ENCODE measurements around the gene KRT76. TPM values are rescaled to one million over a fixed set of nuclear protein-coding genes. Genes with fewer than 3 reads are reported as not detected.

Gene KRT76
- total and polyA plus RNA-seq, 2 donors from 2014 or later: not detected

DNA sequence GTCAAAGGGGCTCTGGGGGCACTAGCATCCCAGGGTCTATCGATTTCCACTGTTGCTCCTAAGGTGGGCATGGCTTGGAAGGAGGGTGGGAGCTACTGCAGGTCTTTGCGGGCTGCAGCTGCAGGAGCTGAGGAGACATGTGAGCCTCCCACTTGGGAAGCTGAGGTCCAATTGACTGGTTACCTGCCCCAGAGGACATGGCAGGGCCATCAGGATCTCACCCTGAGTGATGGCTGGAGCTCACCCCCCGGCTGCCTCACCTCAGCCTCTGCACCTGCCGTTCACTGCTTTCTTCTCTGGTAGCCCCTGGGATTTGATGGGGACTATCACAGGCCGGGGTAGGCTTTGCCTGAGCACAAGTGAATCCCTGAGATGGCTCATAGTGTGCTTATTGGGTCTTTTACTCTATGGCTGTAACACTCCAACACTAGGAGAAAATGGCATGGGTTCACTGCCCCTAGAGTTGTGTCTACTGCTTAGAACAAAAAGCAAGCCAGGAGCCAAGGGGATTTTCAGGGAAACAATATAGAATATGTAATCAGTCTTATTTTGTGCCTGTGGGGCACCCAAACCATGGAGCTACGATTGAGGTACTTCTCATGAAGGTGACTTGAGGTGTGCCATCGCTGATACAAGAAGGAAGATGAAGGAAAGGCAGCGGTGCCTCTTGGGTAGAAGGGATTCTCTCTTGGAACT lies 40.0 kb upstream of the KRT76 start:
- Histone ChIP-seq H3K4me3 (ENCODE audit: low read length in 3 of 3) (no peak overlapping the region), H3K27ac (ENCODE audit: low read depth in 2 of 2, low read length in 2 of 2) (no peak overlapping the region), H3K4me1 (ENCODE audit: control insufficient read depth in 2 of 3, insufficient read depth in 2 of 3, low read depth in 1 of 3, low read length in 3 of 3) (no peaks in the 10 kb centered on the region), H3K9ac (ENCODE audit: low read length in 3 of 3) (no peak overlapping the region), H3K9me3 (ENCODE audit: control insufficient read depth in 2 of 3, insufficient read depth in 1 of 3, low read length in 3 of 3) (no peaks in the 10 kb centered on the region), H3K36me3 (ENCODE audit: control insufficient read depth in 2 of 3, insufficient read depth in 3 of 3, low read length in 3 of 3) (no peaks in the 10 kb centered on the region), H3K27me3 (ENCODE audit: control insufficient read depth, insufficient read depth, low read length) (no peaks in the 10 kb centered on the region)
- FAIRE-seq (no peak), DNase-seq (no peak)
- TF ChIP-seq, protein P1, sequence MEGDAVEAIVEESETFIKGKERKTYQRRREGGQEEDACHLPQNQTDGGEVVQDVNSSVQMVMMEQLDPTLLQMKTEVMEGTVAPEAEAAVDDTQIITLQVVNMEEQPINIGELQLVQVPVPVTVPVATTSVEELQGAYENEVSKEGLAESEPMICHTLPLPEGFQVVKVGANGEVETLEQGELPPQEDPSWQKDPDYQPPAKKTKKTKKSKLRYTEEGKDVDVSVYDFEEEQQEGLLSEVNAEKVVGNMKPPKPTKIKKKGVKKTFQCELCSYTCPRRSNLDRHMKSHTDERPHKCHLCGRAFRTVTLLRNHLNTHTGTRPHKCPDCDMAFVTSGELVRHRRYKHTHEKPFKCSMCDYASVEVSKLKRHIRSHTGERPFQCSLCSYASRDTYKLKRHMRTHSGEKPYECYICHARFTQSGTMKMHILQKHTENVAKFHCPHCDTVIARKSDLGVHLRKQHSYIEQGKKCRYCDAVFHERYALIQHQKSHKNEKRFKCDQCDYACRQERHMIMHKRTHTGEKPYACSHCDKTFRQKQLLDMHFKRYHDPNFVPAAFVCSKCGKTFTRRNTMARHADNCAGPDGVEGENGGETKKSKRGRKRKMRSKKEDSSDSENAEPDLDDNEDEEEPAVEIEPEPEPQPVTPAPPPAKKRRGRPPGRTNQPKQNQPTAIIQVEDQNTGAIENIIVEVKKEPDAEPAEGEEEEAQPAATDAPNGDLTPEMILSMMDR (IDR thresholded peaks at IDR 0.05; ENCODE audit: borderline replicate concordance, extremely low read depth, insufficient read depth): no peak
- intact Hi-C loops (cut with DNase I): no loop called here

DNA sequence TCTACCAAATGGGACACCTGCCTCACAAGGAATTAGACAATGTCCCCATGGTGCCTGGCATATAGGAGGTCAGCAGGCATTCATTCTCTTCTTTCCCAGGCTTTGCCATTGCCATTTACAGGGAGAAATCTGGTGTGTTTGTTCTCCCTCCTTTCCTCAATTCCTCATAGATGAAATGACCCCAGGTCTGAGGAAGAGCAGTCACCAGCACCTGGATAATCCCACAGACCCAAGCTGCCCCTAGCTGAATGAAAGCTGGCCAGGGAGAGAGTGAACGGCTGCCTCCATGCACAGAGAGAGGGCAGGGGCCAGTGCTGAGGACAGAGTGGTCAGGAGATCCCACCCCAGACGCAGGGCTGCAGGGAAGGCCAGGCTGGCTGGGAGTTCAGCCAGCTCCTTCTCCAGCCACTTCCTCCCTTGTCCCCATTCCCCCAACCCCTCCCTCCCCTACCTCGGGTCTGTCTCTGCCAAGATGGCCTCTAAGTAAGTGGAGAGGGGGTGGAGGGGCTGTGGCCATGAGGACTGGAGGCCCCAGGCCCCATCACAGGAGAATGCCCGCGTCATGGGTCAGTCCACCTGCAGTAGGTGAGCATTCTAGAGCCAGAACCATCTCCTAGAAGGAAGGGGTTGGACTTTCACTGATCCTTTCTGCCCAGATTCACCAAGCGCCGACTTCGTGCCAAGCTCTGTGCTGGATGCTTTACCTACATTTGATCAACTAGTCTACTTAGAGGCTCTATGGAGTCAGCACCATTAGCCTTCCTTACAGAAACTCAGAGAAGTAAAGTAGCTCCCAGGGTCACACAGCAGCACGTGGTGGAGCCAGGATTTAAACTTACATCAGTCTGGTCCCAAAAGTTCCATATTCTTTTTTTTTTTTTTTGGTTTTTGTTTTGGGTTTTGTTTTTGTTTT lies 38.8 kb upstream of the KRT76 start:
- Histone ChIP-seq H3K27ac (ENCODE audit: low read depth in 2 of 2, low read length in 2 of 2) (no peak overlapping the region), H3K27me3 (ENCODE audit: control insufficient read depth, insufficient read depth, low read length) (no peaks in the 10 kb centered on the region), H3K9me3 (ENCODE audit: control insufficient read depth in 2 of 3, insufficient read depth in 1 of 3, low read length in 3 of 3) (no peaks in the 10 kb centered on the region), H3K4me1 (ENCODE audit: control insufficient read depth in 2 of 3, insufficient read depth in 2 of 3, low read depth in 1 of 3, low read length in 3 of 3) (no peaks in the 10 kb centered on the region), H3K4me3 (ENCODE audit: low read length in 3 of 3) (no peak overlapping the region), H3K36me3 (ENCODE audit: control insufficient read depth in 2 of 3, insufficient read depth in 3 of 3, low read length in 3 of 3) (no peaks in the 10 kb centered on the region), H3K9ac (ENCODE audit: low read length in 3 of 3) (no peak overlapping the region)
- no peak for FAIRE-seq
- intact Hi-C loops (cut with DNase I): no loop called here
- TF ChIP-seq, protein P1 (IDR thresholded peaks at IDR 0.05; ENCODE audit: borderline replicate concordance, extremely low read depth, insufficient read depth): no peak
- peak in 1 of 5 donors; percentile 32 for DNase-seq

DNA sequence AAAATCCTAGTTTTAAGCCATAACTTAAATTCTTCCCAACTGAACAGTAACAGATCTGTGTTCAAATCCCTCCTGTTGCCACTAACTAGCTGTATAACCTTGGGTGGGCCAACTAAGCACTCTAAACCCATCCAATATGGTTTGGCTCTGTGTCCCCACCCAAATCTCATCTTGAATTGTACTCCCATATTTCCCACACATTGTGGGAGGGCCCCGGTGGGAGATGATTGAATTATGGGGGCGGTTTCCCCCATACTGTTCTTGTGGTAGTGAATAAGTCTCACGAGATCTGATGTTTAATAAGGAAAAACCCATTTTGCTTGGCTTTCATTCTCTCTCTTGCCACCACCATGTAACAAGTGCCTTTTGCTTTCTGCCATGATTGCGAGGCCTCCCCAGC lies 38.0 kb upstream of the KRT76 start:
- H3K36me3 ChIP-seq (ENCODE audit: control insufficient read depth in 2 of 3, insufficient read depth in 3 of 3, low read length in 3 of 3): no peaks in the 10 kb centered on the region
- intact Hi-C loops (cut with DNase I): no loop called here
- H3K4me1 ChIP-seq (ENCODE audit: control insufficient read depth in 2 of 3, insufficient read depth in 2 of 3, low read depth in 1 of 3, low read length in 3 of 3): no peaks in the 10 kb centered on the region
- H3K9me3 ChIP-seq (ENCODE audit: control insufficient read depth in 2 of 3, insufficient read depth in 1 of 3, low read length in 3 of 3): no peaks in the 10 kb centered on the region
- no peak overlapping the region for H3K9ac ChIP-seq (ENCODE audit: low read length in 3 of 3)
- TF ChIP-seq, protein P1 (IDR thresholded peaks at IDR 0.05; ENCODE audit: borderline replicate concordance, extremely low read depth, insufficient read depth): no peak
- H3K27ac ChIP-seq (ENCODE audit: low read depth in 2 of 2, low read length in 2 of 2): no peak overlapping the region
- H3K27me3 ChIP-seq (ENCODE audit: control insufficient read depth, insufficient read depth, low read length): no peaks in the 10 kb centered on the region
- DNase-seq (no peak), FAIRE-seq (no peak)
- no peak overlapping the region for H3K4me3 ChIP-seq (ENCODE audit: low read length in 3 of 3)

Measured in kidney (tissue), 14 donors.